HepG2 (cell line): ENCODE data around the gene LRIG1. TPM values are rescaled to one million over a fixed set of nuclear protein-coding genes. Genes with fewer than 3 reads are reported as not detected.

ENCODE experiments used
- AKNA ChIP-seq: sonication (generic); formaldehyde crosslinking; IDR thresholded peaks from 2 replicates; pipeline ENCODE4 v1.4.0; 2020; ENCODE audit warnings: missing genetic modification reagents, borderline replicate concordance
- HDAC2 ChIP-seq: sonication (generic); formaldehyde crosslinking; IDR thresholded peaks from 2 replicates; pipeline ENCODE4 v1.4.0; 2020; ENCODE audit warnings: missing genetic modification reagents
- ISX ChIP-seq: sonication (generic); formaldehyde crosslinking; conservative IDR thresholded peaks from 2 replicates; pipeline ENCODE4 v1.5.0; 2020; ENCODE audit warnings: missing genetic modification reagents
- PRDM15 ChIP-seq: sonication (generic); formaldehyde crosslinking; IDR thresholded peaks from 2 replicates; pipeline ENCODE4 v1.4.0; 2020; ENCODE audit warnings: missing genetic modification reagents
- SKIL ChIP-seq: sonication (generic); formaldehyde crosslinking; IDR thresholded peaks from 2 replicates; pipeline ENCODE4 v1.8.0; 2022; ENCODE audit warnings: missing genetic modification reagents, mild to moderate bottlenecking, moderate library complexity, borderline replicate concordance
- SP1 ChIP-seq, 2 experiments: fragments of 450-650 bp in 1 of 2; sonication (generic) in 1 of 2; formaldehyde crosslinking in 1 of 2; IDR thresholded peaks; 2 replicates each; pipeline versions ENCODE4 v1.4.0 to v1.6.1; 2016 to 2020; ENCODE audit warnings: missing genetic modification reagents in 1 of 2
- SYNCRIP ChIP-seq: fragments of 200-400 bp; formaldehyde crosslinking; IDR thresholded peaks from 2 replicates; pipeline ENCODE4 v1.6.1; 2018; ENCODE audit warnings: mild to moderate bottlenecking, low read depth, low read length; ENCODE audit not compliant: insufficient read depth
- WIZ ChIP-seq: sonication (generic); formaldehyde crosslinking; IDR thresholded peaks from 2 replicates; pipeline ENCODE4 v1.5.1; 2020; ENCODE audit warnings: mild to moderate bottlenecking, missing genetic modification reagents
- ZFYVE20 ChIP-seq: sonication (generic); formaldehyde crosslinking; IDR thresholded peaks from 2 replicates; pipeline ENCODE4 v1.8.0; 2023; ENCODE audit warnings: low read depth, mild to moderate bottlenecking, moderate library complexity, missing genetic modification reagents, borderline replicate concordance
- ZGPAT ChIP-seq: IDR thresholded peaks from 2 replicates; pipeline ENCODE4 v1.6.1; 2016; ENCODE audit warnings: mild to moderate bottlenecking
- ZNF207 ChIP-seq: fragments of 450-650 bp; IDR thresholded peaks from 2 replicates; pipeline ENCODE4 v1.6.1; 2016; ENCODE audit warnings: antibody characterized with exemption, borderline replicate concordance
- ZNF232 ChIP-seq: sonication (generic); formaldehyde crosslinking; IDR thresholded peaks from 2 replicates; pipeline ENCODE4 v1.4.0; 2020; ENCODE audit warnings: missing genetic modification reagents, borderline replicate concordance
- ZNF33A ChIP-seq: sonication (generic); formaldehyde crosslinking; IDR thresholded peaks from 2 replicates; pipeline ENCODE4 v1.5.1; 2020; ENCODE audit warnings: missing genetic modification reagents, mild to moderate bottlenecking, moderate library complexity, borderline replicate concordance
- ZNF343 ChIP-seq: sonication (generic); formaldehyde crosslinking; IDR thresholded peaks from 2 replicates; pipeline ENCODE4 v1.4.0; 2020; ENCODE audit warnings: mild to moderate bottlenecking, missing genetic modification reagents
- ZNF703 ChIP-seq: sonication (generic); formaldehyde crosslinking; IDR thresholded peaks from 2 replicates; pipeline ENCODE4 v1.5.1; 2020; ENCODE audit warnings: missing genetic modification reagents, mild to moderate bottlenecking, moderate library complexity, borderline replicate concordance
- ZSCAN22 ChIP-seq: sonication (generic); formaldehyde crosslinking; IDR thresholded peaks from 2 replicates; pipeline ENCODE4 v1.4.0; 2020; ENCODE audit warnings: mild to moderate bottlenecking, missing genetic modification reagents
- ZZZ3 ChIP-seq: sonication (generic); formaldehyde crosslinking; IDR thresholded peaks from 2 replicates; pipeline ENCODE4 v1.4.0; 2020; ENCODE audit warnings: missing genetic modification reagents, mild to moderate bottlenecking, borderline replicate concordance
- polyA plus RNA-seq, 8 experiments: library from polyadenylated mRNA; depleted of rRNA in 3 of 8; stranded (reverse) in 7 of 8; unstranded in 1 of 8; fragments of >200 nt; fragmentation: Illumina TruSeq in 4 of 8; extraction: Trizol in 4 of 8; gene quantifications; 2 replicates each; pipeline versions ENCODE4 v1.2.1 to v1.2.3, GENCODE V29; 2011 to 2016; ENCODE audit warnings: low read depth in 4 of 8, missing spikeins in 1 of 8, mixed read lengths in 1 of 8; ENCODE audit not compliant: insufficient read depth in 1 of 8
- total RNA-seq, 5 experiments: library from RNA; depleted of rRNA; stranded (reverse); fragments of >200 nt; fragmentation: Illumina TruSeq; extraction: Trizol; gene quantifications; 2 replicates each; pipeline ENCODE4 v1.2.3, GENCODE V29; 2016; ENCODE audit warnings: low read depth in 1 of 5

LRIG1 gene
- total and polyA plus RNA-seq, 2 of the 13 experiments (the other 11 are each of a cell fraction or from before 2014, with no cell fraction given), result 17.8 to 24.8 TPM

- TF ChIP-seq ZZZ3 (CRISPR knock-in tag) (no peak), ZFYVE20 (CRISPR knock-in tag) (no peak), WIZ (CRISPR knock-in tag) (no peak), ZGPAT (CRISPR knock-in tag) (peak; percentile 39; the same call in 1 of the 2 replicates), PRDM15 (CRISPR knock-in tag) (no peak), ZNF343 (CRISPR knock-in tag) (no peak), AKNA (CRISPR knock-in tag) (no peak), ZNF207 (no peak), ISX (no peak), SYNCRIP (no peak), SKIL (CRISPR knock-in tag) (no peak), HDAC2 (CRISPR knock-in tag) (peak; percentile 75), SP1 (IDR thresholded peaks at IDR 0.05) (no peak), SP1 (CRISPR knock-in tag; IDR thresholded peaks at IDR 0.05) (no peak), ZSCAN22 (no peak), ZNF703 (CRISPR knock-in tag) (no peak), ZNF232 (no peak), ZNF33A (CRISPR knock-in tag) (0 out of 2 replicates have a peak, but pooled peaks have one; percentile 39)
These were observed 25.3 kb downstream of the LRIG1 start (continued) for GRCh38 chr3:66475386-66476020.
